Limb (tissue), 2 donors: Measurements from ENCODE around the gene MS4A10.

ENCODE experiments used
- DNase-seq, 2 donors: peaks; one replicate each; pipeline ENCODE4 v3.0.0-alpha.2; 2016; ENCODE audit errors: extremely low spot score in 2 of 2

The MS4A10 gene

GRCh38 chr11:60848714-60849151, 63.6 kb downstream of the MS4A10 start:
- DNase-seq = no peak

- no peak for DNase-seq
Observed at GRCh38 chr11:60849641-60850520, 64.7 kb downstream of the MS4A10 start.
